Stomach (tissue), 4 donors: ENCODE measurements around the gene KRT4.

Experiments
- CTCF ChIP-seq, 7 experiments: fragments of 450-650 bp in 4 of 7; fragments of 200-600 bp in 3 of 7; sonication (generic) in 3 of 7; IDR thresholded peaks; one replicate each; pipeline ENCODE4 v1.5.1; 2016 to 2019; ENCODE audit warnings: antibody characterized with exemption in 7 of 7, control low read depth in 2 of 7, mild to moderate bottlenecking in 1 of 7
- POLR2AphosphoS5 ChIP-seq, 3 donors: sonication (generic); formaldehyde crosslinking; IDR thresholded peaks; one replicate each; pipeline ENCODE4 v1.6.1; 2016; ENCODE audit warnings: antibody characterized with exemption in 3 of 3

GRCh38 chr12:52812073-52812400 lies 1.9 kb downstream of the KRT4 start:
- TF ChIP-seq CTCF (IDR thresholded peaks at IDR 0.05) (no peak), POLR2AphosphoS5 (IDR thresholded peaks at IDR 0.05) (no peak)
